DND-41 (cell line): Measurements from ENCODE around the gene C6orf132.

ENCODE experiments used
- ATAC-seq: fragments of 200-7000 bp; cut with Tn5 transposase; 3 replicates; pipeline ENCODE4 v1.9.1; 2021; ENCODE audit warnings: low read depth; ENCODE audit not compliant: insufficient read depth
- DNase-seq: peaks from one replicate; pipeline ENCODE4 v3.0.0-alpha.2; 2020
- H2AFZ ChIP-seq: 2 replicates; pipeline ENCODE4 v1.6.0; 2012; ENCODE audit warnings: low read depth, low read length
- H3K27ac ChIP-seq: 2 replicates; pipeline ENCODE4 v1.5.1; 2012; ENCODE audit warnings: low read length, inconsistent platforms
- H3K27me3 ChIP-seq: fragments of 200-600 bp; sonication (generic); 2 replicates; pipeline ENCODE4 v1.6.0; 2012; ENCODE audit warnings: low read length, mild to moderate bottlenecking, inconsistent platforms; ENCODE audit not compliant: insufficient read depth, poor library complexity
- H3K36me3 ChIP-seq: 2 replicates; pipeline ENCODE4 v1.5.1; 2012; ENCODE audit warnings: low read length, inconsistent platforms; ENCODE audit not compliant: insufficient read depth
- H3K4me1 ChIP-seq: 2 replicates; pipeline ENCODE4 v1.5.1; 2012; ENCODE audit warnings: mild to moderate bottlenecking, low read length; ENCODE audit not compliant: insufficient read depth
- H3K4me2 ChIP-seq: 2 replicates; pipeline ENCODE4 v1.6.0; 2012; ENCODE audit warnings: mild to moderate bottlenecking, moderate library complexity, low read length, inconsistent platforms; ENCODE audit not compliant: insufficient read depth
- H3K4me3 ChIP-seq, 2 experiments: fragments of 200-600 bp in 1 of 2; shearing (Covaris generic) in 1 of 2; 2 replicates each; pipeline ENCODE4 v1.5.1; 2012 to 2016; ENCODE audit warnings: inconsistent platforms in 2 of 2, low read length in 2 of 2, mild to moderate bottlenecking in 2 of 2, low read depth in 1 of 2, moderate library complexity in 1 of 2
- H3K79me2 ChIP-seq: 2 replicates; pipeline ENCODE4 v1.6.0; 2012; ENCODE audit warnings: low read length, inconsistent platforms; ENCODE audit not compliant: insufficient read depth
- H3K9ac ChIP-seq: 2 replicates; pipeline ENCODE4 v1.6.0; 2012; ENCODE audit warnings: low read depth, mild to moderate bottlenecking, inconsistent platforms, low read length, moderate library complexity
- H3K9me3 ChIP-seq: 2 replicates; pipeline ENCODE4 v1.5.1; 2012; ENCODE audit warnings: low read length, moderate library complexity, mild to moderate bottlenecking, inconsistent platforms; ENCODE audit not compliant: insufficient read depth, severe bottlenecking
- H4K20me1 ChIP-seq: 2 replicates; pipeline ENCODE4 v1.6.0; 2012; ENCODE audit warnings: low read length; ENCODE audit not compliant: insufficient read depth
- EZH2 ChIP-seq: IDR thresholded peaks from 3 replicates; pipeline ENCODE4 v1.6.1; 2012; ENCODE audit warnings: borderline replicate concordance, low read depth, mild to moderate bottlenecking, moderate library complexity, low read length, inconsistent platforms; ENCODE audit not compliant: severe bottlenecking
- TF ChIP-seq, protein P1 (sequence below): IDR thresholded peaks from 2 replicates; pipeline ENCODE4 v1.5.1; 2012; ENCODE audit warnings: borderline replicate concordance, low read length, moderate library complexity, mild to moderate bottlenecking; ENCODE audit not compliant: poor library complexity, severe bottlenecking; ENCODE audit errors: extremely low read depth

C6orf132 gene

DNA sequence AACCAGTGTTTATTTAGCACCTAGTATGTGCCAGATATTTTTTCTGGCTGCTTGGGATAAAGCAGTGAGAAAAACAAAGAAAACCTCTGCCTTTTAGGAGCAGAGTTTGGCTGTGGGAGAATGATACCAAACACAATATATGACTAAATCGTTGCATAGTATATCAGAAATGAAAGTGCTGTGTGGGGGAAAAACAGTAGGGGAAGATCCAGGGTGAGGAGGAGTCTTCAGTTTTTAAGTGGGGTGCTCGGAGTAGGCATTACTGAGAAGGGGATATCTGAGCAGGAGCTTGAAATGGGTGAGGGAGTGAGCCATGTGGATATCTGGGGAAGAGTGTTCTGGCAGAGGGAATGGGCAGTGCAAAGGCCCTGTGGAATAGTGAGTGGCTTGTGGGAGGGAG is 69.1 kb downstream of the C6orf132 start:
- H3K27me3 ChIP-seq, result no peaks in the 10 kb centered on the region
- no peaks in the 10 kb centered on the region for H3K9me3 ChIP-seq
- no peak overlapping the region for H3K9ac ChIP-seq
- ATAC-seq (no peak), DNase-seq (no peak)
- TF ChIP-seq, protein P1, sequence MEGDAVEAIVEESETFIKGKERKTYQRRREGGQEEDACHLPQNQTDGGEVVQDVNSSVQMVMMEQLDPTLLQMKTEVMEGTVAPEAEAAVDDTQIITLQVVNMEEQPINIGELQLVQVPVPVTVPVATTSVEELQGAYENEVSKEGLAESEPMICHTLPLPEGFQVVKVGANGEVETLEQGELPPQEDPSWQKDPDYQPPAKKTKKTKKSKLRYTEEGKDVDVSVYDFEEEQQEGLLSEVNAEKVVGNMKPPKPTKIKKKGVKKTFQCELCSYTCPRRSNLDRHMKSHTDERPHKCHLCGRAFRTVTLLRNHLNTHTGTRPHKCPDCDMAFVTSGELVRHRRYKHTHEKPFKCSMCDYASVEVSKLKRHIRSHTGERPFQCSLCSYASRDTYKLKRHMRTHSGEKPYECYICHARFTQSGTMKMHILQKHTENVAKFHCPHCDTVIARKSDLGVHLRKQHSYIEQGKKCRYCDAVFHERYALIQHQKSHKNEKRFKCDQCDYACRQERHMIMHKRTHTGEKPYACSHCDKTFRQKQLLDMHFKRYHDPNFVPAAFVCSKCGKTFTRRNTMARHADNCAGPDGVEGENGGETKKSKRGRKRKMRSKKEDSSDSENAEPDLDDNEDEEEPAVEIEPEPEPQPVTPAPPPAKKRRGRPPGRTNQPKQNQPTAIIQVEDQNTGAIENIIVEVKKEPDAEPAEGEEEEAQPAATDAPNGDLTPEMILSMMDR, result no peak
- TF ChIP-seq EZH2, result no peak
- H4K20me1 ChIP-seq, result no peaks in the 10 kb centered on the region
- no peak overlapping the region for H3K4me2 ChIP-seq
- H3K4me3 ChIP-seq, result no peak overlapping the region
- no peaks in the 10 kb centered on the region for H3K4me1 ChIP-seq
- no peak overlapping the region for H3K27ac ChIP-seq
- no peaks in the 10 kb centered on the region for H3K79me2 ChIP-seq
- peaks cover 80% of the 10 kb centered on the region for H3K36me3 ChIP-seq
- no peak overlapping the region for H2AFZ ChIP-seq

DNA sequence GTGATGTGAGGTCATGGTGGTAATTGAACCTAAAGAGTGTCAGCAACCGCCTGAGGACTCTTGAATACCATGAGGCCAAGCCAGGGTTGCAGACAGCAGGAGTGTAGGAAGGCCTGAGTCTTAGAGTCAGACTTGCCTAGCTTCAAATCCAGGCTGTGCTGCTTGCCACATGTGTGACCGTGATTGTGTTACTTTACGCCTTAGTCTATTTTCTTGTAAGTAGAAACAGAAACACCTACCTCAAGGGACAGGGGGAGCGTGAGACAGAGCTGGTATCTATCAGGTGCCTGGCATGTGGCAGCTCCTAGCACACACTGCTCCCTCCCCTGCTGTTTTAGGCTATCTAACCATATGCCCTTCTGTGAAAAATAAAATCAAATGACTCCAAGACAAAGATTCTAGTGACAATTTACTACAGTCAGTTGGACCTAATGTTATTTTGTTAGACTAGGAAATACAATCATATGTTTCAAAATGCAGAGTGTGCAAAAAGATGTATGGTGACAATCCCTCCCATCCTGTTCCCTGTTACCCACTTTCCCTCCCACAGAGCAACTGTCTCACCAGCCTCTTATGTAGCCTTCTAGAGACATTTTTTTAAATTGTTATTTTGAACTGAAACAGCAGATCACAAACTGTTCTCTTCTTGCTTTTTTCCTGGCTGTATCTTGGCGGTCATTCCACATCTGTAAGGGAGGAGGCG is 70.4 kb downstream of the C6orf132 start:
- TF ChIP-seq, protein P1, result no peak
- no peak for TF ChIP-seq EZH2
- no peaks in the 10 kb centered on the region for H4K20me1 ChIP-seq
- peaks cover 80% of the 10 kb centered on the region for H3K36me3 ChIP-seq
- ATAC-seq (no peak), DNase-seq (no peak)
- no peak overlapping the region for H3K4me2 ChIP-seq
- no peaks in the 10 kb centered on the region for H3K79me2 ChIP-seq
- no peak overlapping the region for H3K4me3 ChIP-seq
- no peak overlapping the region for H3K9ac ChIP-seq
- H2AFZ ChIP-seq, result no peak overlapping the region
- no peaks in the 10 kb centered on the region for H3K4me1 ChIP-seq
- H3K27ac ChIP-seq, result no peak overlapping the region
- no peaks in the 10 kb centered on the region for H3K9me3 ChIP-seq
- H3K27me3 ChIP-seq, result no peaks in the 10 kb centered on the region

DNA sequence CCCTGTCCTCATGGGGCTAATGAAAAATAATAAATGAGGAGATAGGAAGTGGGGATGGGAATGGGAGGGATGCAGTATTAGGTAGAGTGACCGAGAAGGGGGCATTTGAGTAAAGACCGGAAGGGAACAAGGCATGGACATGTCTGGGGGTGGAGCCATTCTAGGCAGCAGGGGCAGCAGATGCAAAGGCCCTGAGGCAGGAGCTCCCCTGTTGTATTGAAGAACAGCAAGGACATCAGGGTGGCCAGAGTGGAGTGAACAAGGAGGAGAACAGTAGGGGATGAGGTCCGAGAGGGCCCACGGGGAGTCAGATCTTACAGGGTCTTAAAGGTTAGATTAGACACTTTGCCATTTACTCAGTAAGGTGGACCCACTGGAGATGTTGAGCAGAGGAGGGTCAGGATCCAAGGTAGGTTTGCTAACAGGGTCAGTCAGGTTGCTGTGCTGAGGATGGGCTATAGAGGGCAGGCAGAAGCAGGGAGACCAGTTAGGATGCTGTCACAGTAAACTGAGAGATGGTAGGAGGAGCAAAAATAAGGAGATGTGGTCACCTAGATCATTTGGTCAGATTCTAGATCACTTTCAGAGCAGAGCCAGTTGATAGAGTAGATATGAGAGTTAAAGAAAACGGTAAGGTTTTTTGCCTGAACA is 73.4 kb downstream of the C6orf132 start:
- Histone ChIP-seq H3K36me3 (peaks cover 82% of the 10 kb centered on the region), H3K9me3 (no peaks in the 10 kb centered on the region), H2AFZ (no peak overlapping the region), H3K79me2 (no peaks in the 10 kb centered on the region), H3K27me3 (no peaks in the 10 kb centered on the region), H3K4me1 (no peaks in the 10 kb centered on the region), H3K9ac (no peak overlapping the region), H4K20me1 (no peaks in the 10 kb centered on the region), H3K4me3 (no peak overlapping the region), H3K27ac (no peak overlapping the region), H3K4me2 (no peak overlapping the region)
- DNase-seq, result no peak
- no peak for ATAC-seq
- no peak for TF ChIP-seq EZH2
- TF ChIP-seq, protein P1, result no peak
